ENCODE measurements around the gene RAB27A. TPM values are rescaled to one million over a fixed set of nuclear protein-coding genes. Genes with fewer than 3 reads are reported as not detected.
"Not testable (repeated sequence)": the region's sequence is repeated elsewhere in the genome, so short reads cannot be mapped to it uniquely, and the experiment has no call there.

The RAB27A gene
- total and polyA plus RNA-seq, 2 of the 13 experiments (the other 11 are each of a cell fraction or from before 2014, with no cell fraction given), result 3.4 to 8.1 TPM

- POLR2A ChIA-PET; H3K4me2 ChIP-seq (ENCODE audit: low read depth, low read length); BruUV-seq (replicated peaks); H3K27me3 ChIP-seq (ENCODE audit: control insufficient read depth in 1 of 2, insufficient read depth in 2 of 2, low read length in 2 of 2); H3K79me2 ChIP-seq (ENCODE audit: insufficient read depth, low read length); DNase-seq (ENCODE audit: low spot score); FAIRE-seq; H2AFZ ChIP-seq (ENCODE audit: low read length); H3K4me1 ChIP-seq (ENCODE audit: insufficient read depth, low read length); intact Hi-C loops (cut with micrococcal nuclease; ENCODE audit: unreplicated experiment); ATAC-seq; CTCF ChIA-PET (ENCODE audit: low intra/inter-chr PET ratio, low total read pairs); H4K20me1 ChIP-seq (ENCODE audit: insufficient read depth, low read length); H3K9me3 ChIP-seq (ENCODE audit: low read length); H3K27ac ChIP-seq (ENCODE audit: extremely low read length, insufficient read depth, low read length); in situ Hi-C loops (cut with HindIII; ENCODE audit: extremely low pct_ligation_motif_present, low pct_unique_long_range_greater_than_20kb); H3K36me3 ChIP-seq (replicated peaks in 1 of 2; ENCODE audit: control insufficient read depth in 1 of 2, insufficient read depth in 2 of 2, low read length in 2 of 2); H3K9ac ChIP-seq (ENCODE audit: insufficient read depth, low read depth, low read length); H3K4me3 ChIP-seq (replicated peaks in 1 of 3; ENCODE audit: insufficient read depth in 1 of 3, low read depth in 2 of 3, low read length in 3 of 3): not testable (repeated sequence)
- no CpG with 5 or more reads among the region's 32 CpGs for WGBS (ENCODE audit: low lambda C conversion rate)
These were observed 13.2 kb upstream of the RAB27A start for GRCh38 chr15:55302801-55303200.

GRCh38 chr15:55297315-55297714 is 7.7 kb upstream of the RAB27A start:
- FAIRE-seq, result no peak
- ChIA-PET CTCF (ENCODE audit: low intra/inter-chr PET ratio, low total read pairs) (no interaction called here), POLR2A (no interaction called here)

More at GRCh38 chr15:55297315-55297714, 7.7 kb upstream of the RAB27A start:
- no TSS peak for BruUV-seq (replicated peaks)
- H3K27ac ChIP-seq (ENCODE audit: extremely low read length, insufficient read depth, low read length), result no peak overlapping the region
- no peaks in the 10 kb centered on the region for H3K36me3 ChIP-seq (replicated peaks in 1 of 2; ENCODE audit: control insufficient read depth in 1 of 2, insufficient read depth in 2 of 2, low read length in 2 of 2)
- H3K9me3 ChIP-seq (ENCODE audit: low read length), result no peaks in the 10 kb centered on the region
- DNase-seq (ENCODE audit: low spot score) (no peak), ATAC-seq (peak; percentile 75)
- no peak overlapping the region for H2AFZ ChIP-seq (ENCODE audit: low read length)
- in situ Hi-C loops (cut with HindIII; ENCODE audit: extremely low pct_ligation_motif_present, low pct_unique_long_range_greater_than_20kb), result no loop called here
- intact Hi-C loops (cut with micrococcal nuclease; ENCODE audit: unreplicated experiment), result no loop called here
- H3K4me2 ChIP-seq (ENCODE audit: low read depth, low read length), result peak overlapping the region; percentile 4; the same call in 1 of the 2 replicates
- no peaks in the 10 kb centered on the region for H4K20me1 ChIP-seq (ENCODE audit: insufficient read depth, low read length)
- no peak overlapping the region for H3K9ac ChIP-seq (ENCODE audit: insufficient read depth, low read depth, low read length)
- no peak overlapping the region for H3K4me3 ChIP-seq (replicated peaks in 1 of 3; ENCODE audit: insufficient read depth in 1 of 3, low read depth in 2 of 3, low read length in 3 of 3)
- H3K79me2 ChIP-seq (ENCODE audit: insufficient read depth, low read length), result no peaks in the 10 kb centered on the region
- TF ChIP-seq HNF4A (CRISPR knock-in tag; IDR thresholded peaks at IDR 0.05) (peak; percentile 34), ZNF644 (CRISPR knock-in tag; IDR thresholded peaks at IDR 0.05; ENCODE audit: low read depth) (0 out of 2 replicates have a peak, but pooled peaks have one; percentile 11), CAMTA2 (CRISPR knock-in tag; IDR thresholded peaks at IDR 0.05; ENCODE audit: borderline replicate concordance) (no peak)
- no peaks in the 10 kb centered on the region for H3K27me3 ChIP-seq (ENCODE audit: control insufficient read depth in 1 of 2, insufficient read depth in 2 of 2, low read length in 2 of 2)
- H3K4me1 ChIP-seq (ENCODE audit: insufficient read depth, low read length), result peaks cover 12% of the 10 kb centered on the region
